H9 (cell line): ENCODE results near the gene TAF1A. TPM values are rescaled to one million over a fixed set of nuclear protein-coding genes. Genes with fewer than 3 reads are reported as not detected.

Experiments used
- DNase-seq: peaks from one replicate; pipeline ENCODE4 v3.0.0-alpha.2; 2017
- H2AFZ ChIP-seq: one replicate; pipeline ENCODE4 v1.6.1; 2013; ENCODE audit warnings: mild to moderate bottlenecking, low read length, control low read depth, moderate library complexity
- H2AK5ac ChIP-seq: 2 replicates; pipeline ENCODE4 v1.6.1; 2013; ENCODE audit warnings: low read length, control low read depth, mixed read lengths; ENCODE audit not compliant: insufficient read length
- H2BK120ac ChIP-seq: one replicate; pipeline ENCODE4 v1.6.1; 2013; ENCODE audit warnings: low read depth, mild to moderate bottlenecking, low read length, control low read depth, inconsistent platforms; ENCODE audit not compliant: poor library complexity, severe bottlenecking
- H2BK12ac ChIP-seq: 2 replicates; pipeline ENCODE4 v1.6.1; 2013; ENCODE audit warnings: low read length, control low read depth, mixed read lengths, low read depth; ENCODE audit not compliant: insufficient read length
- H2BK15ac ChIP-seq: 2 replicates; pipeline ENCODE4 v1.6.1; 2013; ENCODE audit warnings: low read depth, low read length, control low read depth
- H2BK20ac ChIP-seq: one replicate; pipeline ENCODE4 v1.6.1; 2013; ENCODE audit warnings: low read depth, mild to moderate bottlenecking, low read length, control low read depth, inconsistent platforms; ENCODE audit not compliant: poor library complexity, severe bottlenecking
- H2BK5ac ChIP-seq: 2 replicates; pipeline ENCODE4 v1.6.1; 2013; ENCODE audit warnings: low read length, control low read depth, mixed read lengths; ENCODE audit not compliant: insufficient read length
- H3K14ac ChIP-seq: 2 replicates; pipeline ENCODE4 v1.6.1; 2013; ENCODE audit warnings: low read length, control low read depth; ENCODE audit not compliant: insufficient read depth
- H3K18ac ChIP-seq: 2 replicates; pipeline ENCODE4 v1.6.1; 2013; ENCODE audit warnings: low read depth, mild to moderate bottlenecking, mixed read lengths, low read length, control low read depth; ENCODE audit not compliant: insufficient read length
- H3K23ac ChIP-seq: 2 replicates; pipeline ENCODE4 v1.6.1; 2013; ENCODE audit warnings: low read length, control low read depth, mixed read lengths, low read depth; ENCODE audit not compliant: insufficient read length
- H3K23me2 ChIP-seq: 2 replicates; pipeline ENCODE4 v1.6.1; 2013; ENCODE audit warnings: low read depth, mild to moderate bottlenecking, mixed read lengths, low read length, control low read depth; ENCODE audit not compliant: insufficient read length, poor library complexity, severe bottlenecking
- H3K27ac ChIP-seq: 2 replicates; pipeline ENCODE4 v1.5.1; 2013; ENCODE audit warnings: low read length, control low read depth, mixed read lengths, low read depth; ENCODE audit not compliant: insufficient read length
- H3K27me3 ChIP-seq: 2 replicates; pipeline ENCODE4 v1.6.1; 2013; ENCODE audit warnings: low read length, control low read depth, inconsistent platforms; ENCODE audit not compliant: insufficient read depth
- H3K4ac ChIP-seq: 2 replicates; pipeline ENCODE4 v1.6.1; 2013; ENCODE audit warnings: low read depth, mild to moderate bottlenecking, control low read depth, inconsistent platforms, low read length, moderate library complexity
- H3K4me1 ChIP-seq: 2 replicates; pipeline ENCODE4 v1.6.1; 2013; ENCODE audit warnings: low read length, control low read depth, inconsistent platforms; ENCODE audit not compliant: insufficient read depth
- H3K4me2 ChIP-seq: 2 replicates; pipeline ENCODE4 v1.6.1; 2013; ENCODE audit warnings: low read length, control low read depth, mixed read lengths; ENCODE audit not compliant: insufficient read length, insufficient read depth
- H3K56ac ChIP-seq: 2 replicates; pipeline ENCODE4 v1.6.1; 2013; ENCODE audit warnings: low read depth, mild to moderate bottlenecking, mixed read lengths, low read length, control low read depth; ENCODE audit not compliant: insufficient read length
- H3K79me1 ChIP-seq: 2 replicates; pipeline ENCODE4 v1.6.1; 2013; ENCODE audit warnings: low read depth, mild to moderate bottlenecking, moderate library complexity, low read length, control low read depth, inconsistent platforms; ENCODE audit not compliant: insufficient read depth, poor library complexity, severe bottlenecking
- H3K79me2 ChIP-seq: 2 replicates; pipeline ENCODE4 v1.6.1; 2013; ENCODE audit warnings: low read length, control low read depth, inconsistent platforms; ENCODE audit not compliant: insufficient read depth
- H3K9ac ChIP-seq: 2 replicates; pipeline ENCODE4 v1.6.1; 2013; ENCODE audit warnings: low read length, control low read depth, mixed read lengths; ENCODE audit not compliant: insufficient read length; ENCODE audit errors: extremely low read depth
- H3K9me3 ChIP-seq: one replicate; pipeline ENCODE4 v1.6.1; 2013; ENCODE audit warnings: low read depth, low read length, inconsistent platforms; ENCODE audit not compliant: control insufficient read depth
- H3T11ph ChIP-seq: one replicate; pipeline ENCODE4 v1.6.1; 2013; ENCODE audit warnings: mild to moderate bottlenecking, low read length, control low read depth, inconsistent platforms
- H4K20me1 ChIP-seq: one replicate; pipeline ENCODE4 v1.6.1; 2013; ENCODE audit not compliant: control insufficient read depth, insufficient read length, insufficient read depth
- H4K5ac ChIP-seq: 2 replicates; pipeline ENCODE4 v1.6.1; 2013; ENCODE audit warnings: low read depth, mild to moderate bottlenecking, mixed read lengths, low read length, control low read depth; ENCODE audit not compliant: insufficient read length
- H4K8ac ChIP-seq: replicated peaks from 2 replicates; pipeline ENCODE4 v1.6.1; 2013; ENCODE audit warnings: low read length, control low read depth, mixed read lengths, low read depth; ENCODE audit not compliant: insufficient read length
- H4K91ac ChIP-seq: 2 replicates; pipeline ENCODE4 v1.6.1; 2013; ENCODE audit warnings: low read depth, mild to moderate bottlenecking, moderate library complexity, mixed read lengths, low read length, control low read depth; ENCODE audit not compliant: insufficient read length
- H3K27ac Mint-ChIP-seq, 3 experiments: 2 replicates in 2 of 3; 3 replicates in 1 of 3; pipeline ENCODE4 v1.8.0; 2020 to 2021; ENCODE audit warnings: mixed read lengths in 3 of 3, mild to moderate bottlenecking in 1 of 3, moderate library complexity in 1 of 3
- H3K27me3 Mint-ChIP-seq: 2 replicates; pipeline ENCODE4 v1.8.0; 2021; ENCODE audit warnings: low read depth, mild to moderate bottlenecking, moderate library complexity, mixed read lengths
- H3K36me3 Mint-ChIP-seq, 3 experiments: 2 replicates in 2 of 3; 3 replicates in 1 of 3; pipeline ENCODE4 v1.8.0; 2020 to 2021; ENCODE audit warnings: low read depth in 3 of 3, mixed read lengths in 3 of 3; ENCODE audit not compliant: insufficient read depth in 1 of 3
- H3K4me1 Mint-ChIP-seq, 2 experiments: 2 replicates each; pipeline ENCODE4 v1.8.0; 2020; ENCODE audit warnings: mixed read lengths in 2 of 2
- H3K4me3 Mint-ChIP-seq, 2 experiments: 2 replicates in 1 of 2; 3 replicates in 1 of 2; pipeline ENCODE4 v1.8.0; 2020 to 2021; ENCODE audit warnings: mild to moderate bottlenecking in 2 of 2, mixed read lengths in 2 of 2, moderate library complexity in 1 of 2
- H3K9me3 Mint-ChIP-seq, 2 experiments: 2 replicates in 1 of 2; 3 replicates in 1 of 2; pipeline ENCODE4 v1.8.0; 2020; ENCODE audit warnings: mild to moderate bottlenecking in 2 of 2, mixed read lengths in 2 of 2, moderate library complexity in 1 of 2
- WGBS: extraction: QIAGEN DNeasy Blood & Tissue Kit; methylation state at CpG from one replicate; pipeline ENCODE4 v1.1.7; 2013; ENCODE audit warnings: missing lambda C conversion rate, low lambda C conversion rate, mixed read lengths; ENCODE audit not compliant: insufficient read length; ENCODE audit errors: extremely low coverage; 5-methylcytosine and 5-hydroxymethylcytosine counted together
- total RNA-seq: library from RNA; stranded (reverse); gene quantifications from 2 replicates; pipeline ENCODE4 v1.2.1, GENCODE V29; 2021
- TF ChIP-seq, protein P1 (sequence below): fragments of 200-600 bp; sonication (generic); conservative IDR thresholded peaks from 3 replicates; pipeline ENCODE4 v1.8.0; 2021; ENCODE audit warnings: antibody characterized with exemption, mild to moderate bottlenecking

The TAF1A gene
- total RNA-seq, 1 experiment from 2014 or later = 14.8 TPM

DNA sequence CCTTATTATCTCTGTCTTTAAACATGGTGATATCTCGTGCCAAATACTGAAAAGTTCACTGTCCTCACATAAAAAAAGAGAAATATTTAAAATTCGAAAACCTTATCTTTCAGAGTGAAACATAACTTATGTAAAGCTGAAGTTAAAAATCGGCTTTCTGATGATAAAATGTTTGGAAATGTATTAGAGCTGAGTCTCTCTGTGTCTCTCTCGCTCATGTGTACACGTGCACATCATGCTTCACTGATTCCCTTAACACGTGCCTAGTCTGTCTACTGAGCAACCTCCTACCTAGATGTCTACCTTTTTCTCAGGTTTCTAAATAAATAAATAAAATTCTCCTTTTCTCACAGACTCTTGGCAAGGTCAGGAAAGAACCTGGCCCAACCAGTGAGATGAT lies 58.9 kb downstream of the TAF1A start:
- no peak overlapping the region for H2AK5ac ChIP-seq
- no peaks in the 10 kb centered on the region for H3K36me3 Mint-ChIP-seq
- no peak overlapping the region for H2BK15ac ChIP-seq
- H3K23me2 ChIP-seq = no peaks in the 10 kb centered on the region
- H4K5ac ChIP-seq = no peak overlapping the region
- H4K8ac ChIP-seq = no peak overlapping the region
- H3K23ac ChIP-seq = no peak overlapping the region
- H2BK120ac ChIP-seq = no peak overlapping the region
- H3K4ac ChIP-seq = no peak overlapping the region
- no peak overlapping the region for H3K56ac ChIP-seq
- no CpG with 5 or more reads among the region's 6 CpGs for WGBS
- H3K79me1 ChIP-seq = no peaks in the 10 kb centered on the region
- H4K91ac ChIP-seq = no peak overlapping the region
- no peak overlapping the region for H2BK12ac ChIP-seq
- H3K18ac ChIP-seq = no peak overlapping the region
- H2BK20ac ChIP-seq = no peak overlapping the region
- H2AFZ ChIP-seq = no peak overlapping the region
- no peaks in the 10 kb centered on the region for H3K4me1 Mint-ChIP-seq
- H2BK5ac ChIP-seq = no peak overlapping the region
- no peaks in the 10 kb centered on the region for H3K27me3 ChIP-seq
- H3K9me3 Mint-ChIP-seq = no peaks in the 10 kb centered on the region
- H3K4me3 Mint-ChIP-seq = no peak overlapping the region
- no peak overlapping the region for H3K4me2 ChIP-seq
- DNase-seq = no peak
- no peak overlapping the region for H3T11ph ChIP-seq
- no peaks in the 10 kb centered on the region for H3K4me1 ChIP-seq
- no peaks in the 10 kb centered on the region for H3K9me3 ChIP-seq
- no peaks in the 10 kb centered on the region for H3K79me2 ChIP-seq
- H3K14ac ChIP-seq = no peak overlapping the region
- H3K27ac ChIP-seq = no peak overlapping the region
- no peaks in the 10 kb centered on the region for H4K20me1 ChIP-seq
- TF ChIP-seq, protein P1, sequence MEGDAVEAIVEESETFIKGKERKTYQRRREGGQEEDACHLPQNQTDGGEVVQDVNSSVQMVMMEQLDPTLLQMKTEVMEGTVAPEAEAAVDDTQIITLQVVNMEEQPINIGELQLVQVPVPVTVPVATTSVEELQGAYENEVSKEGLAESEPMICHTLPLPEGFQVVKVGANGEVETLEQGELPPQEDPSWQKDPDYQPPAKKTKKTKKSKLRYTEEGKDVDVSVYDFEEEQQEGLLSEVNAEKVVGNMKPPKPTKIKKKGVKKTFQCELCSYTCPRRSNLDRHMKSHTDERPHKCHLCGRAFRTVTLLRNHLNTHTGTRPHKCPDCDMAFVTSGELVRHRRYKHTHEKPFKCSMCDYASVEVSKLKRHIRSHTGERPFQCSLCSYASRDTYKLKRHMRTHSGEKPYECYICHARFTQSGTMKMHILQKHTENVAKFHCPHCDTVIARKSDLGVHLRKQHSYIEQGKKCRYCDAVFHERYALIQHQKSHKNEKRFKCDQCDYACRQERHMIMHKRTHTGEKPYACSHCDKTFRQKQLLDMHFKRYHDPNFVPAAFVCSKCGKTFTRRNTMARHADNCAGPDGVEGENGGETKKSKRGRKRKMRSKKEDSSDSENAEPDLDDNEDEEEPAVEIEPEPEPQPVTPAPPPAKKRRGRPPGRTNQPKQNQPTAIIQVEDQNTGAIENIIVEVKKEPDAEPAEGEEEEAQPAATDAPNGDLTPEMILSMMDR = no peak
- no peaks in the 10 kb centered on the region for H3K27me3 Mint-ChIP-seq
- no peak overlapping the region for H3K9ac ChIP-seq
- H3K27ac Mint-ChIP-seq = no peak overlapping the region
